ENCODE measurements around the gene KCNRG. TPM values are rescaled to one million over a fixed set of nuclear protein-coding genes. Genes with fewer than 3 reads are reported as not detected.
A peak's percentile ranks its signal among the peaks of the same experiment; 100 is the strongest.
"Not testable (repeated sequence)": the region's sequence is repeated elsewhere in the genome, so short reads cannot be mapped to it uniquely, and the experiment has no call there.

KCNRG gene
- polyA plus RNA-seq, 6 donors from 2014 or later, result 0.66 to 1.7 (median 0.88) TPM; not detected in 1

DNA sequence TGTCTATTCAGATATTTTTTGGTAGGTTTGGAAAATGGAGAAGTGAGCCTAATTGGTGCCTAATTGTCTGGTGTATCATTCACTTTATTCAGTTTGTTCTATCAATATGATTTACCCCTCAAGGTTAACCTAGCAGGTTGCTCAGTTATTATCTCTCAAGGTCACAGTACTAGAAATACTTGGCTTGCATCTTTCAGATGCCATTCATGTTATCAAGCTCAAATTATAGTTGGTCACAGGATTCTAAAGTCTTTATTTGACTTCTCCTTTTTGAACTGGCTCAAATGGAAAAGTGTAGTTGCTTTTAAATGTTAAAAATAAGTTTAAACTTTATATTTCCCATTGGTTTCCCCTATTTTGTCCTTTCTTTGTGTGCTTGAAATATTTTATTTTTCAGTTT is 2.6 kb downstream of the KCNRG start:
- peaks cover 15 to 37% (median 18%) of the 10 kb centered on the region in 3 donors for H3K4me1 Mint-ChIP-seq
- no peaks in the 10 kb centered on the region for H3K9me3 Mint-ChIP-seq
- H3K27ac Mint-ChIP-seq, result peak overlapping the region in 2 of 6 donors; percentile 72 to 73
- DNase-seq (no peak), ATAC-seq (ENCODE audit: low read depth in 2 of 2) (no peak)
- H3K36me3 Mint-ChIP-seq, result peaks cover 7 to 13% of the 10 kb centered on the region in 2 donors
- H3K27me3 Mint-ChIP-seq, result no peaks in the 10 kb centered on the region
- no peak overlapping the region for H3K4me3 Mint-ChIP-seq

DNA sequence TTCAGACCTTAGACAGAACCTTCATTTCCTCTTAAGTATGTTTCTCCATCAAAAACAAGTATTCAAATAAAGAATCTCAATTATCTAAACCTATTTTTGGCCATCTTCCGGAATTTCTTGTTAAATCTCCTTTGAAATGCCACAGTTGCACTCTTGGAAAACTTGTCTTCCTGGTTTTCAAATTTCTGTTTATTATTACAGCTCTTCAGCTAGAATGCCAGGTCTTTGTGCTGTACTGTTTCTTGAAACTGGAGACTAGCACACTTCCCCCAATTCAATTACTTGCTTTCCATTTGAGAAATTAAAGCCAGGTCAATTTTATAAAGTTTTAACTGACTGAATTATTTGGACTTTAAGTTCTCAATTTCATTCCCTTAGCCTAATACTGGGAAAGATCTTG is 10.2 kb downstream of the KCNRG start:
- Mint-ChIP-seq H3K36me3 (peaks cover 5 to 9% of the 10 kb centered on the region in 2 donors), H3K9me3 (no peaks in the 10 kb centered on the region), H3K4me3 (no peak overlapping the region), H3K27ac (no peak overlapping the region), H3K27me3 (no peaks in the 10 kb centered on the region), H3K4me1 (peaks cover 13 to 32% (median 23%) of the 10 kb centered on the region in 3 donors)
- no peak for DNase-seq
- no peak for ATAC-seq (ENCODE audit: low read depth in 2 of 2)

DNA sequence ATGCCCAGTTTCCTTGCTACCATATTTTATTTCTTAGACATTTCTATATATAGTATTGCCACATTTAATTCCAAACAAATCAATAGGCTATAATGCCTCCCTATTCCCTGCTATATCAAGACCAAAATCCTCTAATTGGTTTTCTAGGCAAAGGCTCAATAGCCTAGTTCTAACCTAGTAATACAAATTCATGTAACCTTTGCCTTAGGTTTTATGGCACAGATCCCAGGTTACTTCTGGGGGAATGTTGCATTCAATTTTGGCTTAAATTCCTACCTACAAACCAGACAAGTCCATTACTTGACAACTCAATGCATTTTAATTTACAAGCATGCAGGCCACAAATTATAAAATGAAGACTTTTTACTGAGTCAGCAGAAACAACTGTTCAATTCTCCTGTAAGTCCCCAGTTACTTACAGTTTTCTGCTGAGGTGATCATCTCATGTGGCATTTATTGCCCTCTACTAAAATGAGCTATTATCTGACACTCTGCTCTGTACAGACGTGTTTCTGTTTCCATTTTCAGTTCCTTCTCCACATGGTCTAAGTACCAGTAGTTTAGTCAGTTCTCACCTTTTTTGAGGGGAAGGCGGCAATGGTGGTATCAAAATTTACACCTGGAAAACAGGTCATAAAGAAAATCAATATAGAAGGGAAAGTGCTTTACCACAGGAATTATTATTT is 11.7 kb downstream of the KCNRG start:
- Mint-ChIP-seq H3K4me1 (peaks cover 13 to 32% (median 23%) of the 10 kb centered on the region in 3 donors), H3K27ac (peak overlapping the region in 3 of 6 donors; percentile 8 to 79 (median 13)), H3K9me3 (no peaks in the 10 kb centered on the region), H3K27me3 (no peaks in the 10 kb centered on the region), H3K36me3 (peaks cover 5 to 9% of the 10 kb centered on the region in 2 donors), H3K4me3 (peak overlapping the region in 3 of 8 donors; percentile 13 to 57 (median 16))
- DNase-seq, result peak; percentile 26
- peak; percentile 96 to 98 for ATAC-seq (ENCODE audit: low read depth in 2 of 2)

DNA sequence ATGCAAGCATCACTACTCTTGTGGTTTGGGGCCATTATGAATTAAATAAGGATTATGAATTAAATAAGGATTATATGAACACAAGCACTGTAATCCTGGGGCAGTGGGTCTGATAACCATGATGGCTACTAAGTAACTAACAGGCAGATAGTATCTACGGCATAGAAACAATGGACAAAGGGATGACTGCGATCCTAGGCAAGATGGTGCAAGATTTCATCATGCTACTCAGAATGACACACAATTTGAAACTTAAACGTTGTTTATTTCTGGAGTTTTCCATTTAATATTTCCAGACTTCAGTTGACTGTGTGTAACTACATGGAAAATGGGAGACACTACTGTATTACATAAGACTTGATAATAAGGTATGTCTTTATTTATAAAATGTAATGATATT is 15.1 kb downstream of the KCNRG start:
- DNase-seq (no peak), ATAC-seq (ENCODE audit: low read depth in 2 of 2) (no peak)
- Mint-ChIP-seq H3K9me3 (no peaks in the 10 kb centered on the region), H3K27ac (no peak overlapping the region), H3K27me3 (no peaks in the 10 kb centered on the region), H3K4me1 (peaks cover 14 to 32% (median 31%) of the 10 kb centered on the region in 3 donors), H3K4me3 (no peak overlapping the region), H3K36me3 (no peaks in the 10 kb centered on the region)

DNA sequence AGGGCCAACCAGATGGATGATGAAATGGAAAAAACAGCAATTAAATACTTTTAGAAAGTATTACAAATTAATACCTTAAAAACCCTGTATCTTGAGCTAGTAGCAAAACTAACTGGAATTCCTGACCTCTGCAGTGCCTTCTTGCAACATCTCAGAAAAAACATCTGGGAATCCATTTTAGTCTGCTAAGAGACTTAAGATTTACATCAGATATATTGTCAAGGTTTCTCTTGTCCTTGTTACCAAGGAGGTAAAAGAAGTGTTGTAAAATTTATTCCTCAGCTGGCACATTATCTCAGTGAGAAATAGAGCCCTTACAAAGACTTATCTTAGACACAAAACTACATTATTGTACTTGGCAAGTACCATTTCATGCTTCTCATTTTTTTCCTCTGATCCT is 18.5 kb downstream of the KCNRG start:
- Mint-ChIP-seq H3K4me1 (peaks cover 4 to 11% (median 5%) of the 10 kb centered on the region in 3 donors), H3K36me3 (no peaks in the 10 kb centered on the region), H3K27me3 (no peaks in the 10 kb centered on the region), H3K27ac (peak overlapping the region in 1 of 6 donors; percentile 40), H3K4me3 (no peak overlapping the region), H3K9me3 (no peaks in the 10 kb centered on the region)
- DNase-seq, result no peak
- no peak for ATAC-seq (ENCODE audit: low read depth in 2 of 2)

DNA sequence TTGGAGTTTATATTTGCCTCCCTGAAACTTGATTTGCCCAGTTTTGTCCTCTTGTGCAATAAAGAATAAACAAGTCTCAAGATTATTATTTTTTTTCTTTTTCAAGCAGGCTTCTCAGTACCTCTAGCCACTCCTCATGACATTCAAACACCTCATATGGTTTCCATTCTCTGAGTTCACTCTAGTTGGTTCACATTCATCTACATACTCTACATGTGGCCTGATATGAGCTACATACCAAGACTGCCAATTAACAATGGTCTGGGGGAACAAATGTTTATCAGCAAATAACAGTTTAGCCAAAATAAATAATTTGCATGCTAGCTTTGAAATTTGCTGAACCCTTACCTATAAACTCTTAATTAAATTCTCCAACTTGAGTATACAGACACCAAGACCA is 22.5 kb downstream of the KCNRG start:
- no peak for DNase-seq
- no peaks in the 10 kb centered on the region for H3K9me3 Mint-ChIP-seq
- peaks cover 4 to 10% (median 5%) of the 10 kb centered on the region in 3 donors for H3K4me1 Mint-ChIP-seq
- ATAC-seq (ENCODE audit: low read depth in 2 of 2), result no peak
- H3K27ac Mint-ChIP-seq, result peak overlapping the region in 2 of 6 donors; percentile 60 to 67
- H3K27me3 Mint-ChIP-seq, result no peaks in the 10 kb centered on the region
- peaks cover 0 to 8% of the 10 kb centered on the region in 2 donors for H3K36me3 Mint-ChIP-seq
- H3K4me3 Mint-ChIP-seq, result no peak overlapping the region

DNA sequence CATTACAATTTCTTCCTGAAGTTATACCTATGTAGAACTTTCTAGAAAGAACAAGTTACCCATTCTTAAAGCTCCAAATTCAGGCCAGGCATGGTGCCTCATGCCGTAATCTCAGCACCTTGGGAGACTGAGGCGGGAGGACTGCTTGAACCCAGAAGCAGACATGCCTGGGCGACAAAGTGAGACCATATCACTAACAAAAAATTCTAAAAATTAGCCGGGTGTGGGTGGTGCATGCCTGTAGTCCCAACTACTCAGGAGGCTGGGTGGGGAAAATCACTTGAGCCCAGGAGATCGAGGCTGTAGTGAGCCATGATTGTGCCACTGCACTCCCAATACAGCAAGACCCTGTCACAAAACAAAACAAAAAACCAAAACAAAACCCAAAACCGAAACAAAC is 23.0 kb downstream of the KCNRG start:
- DNase-seq (no peak), ATAC-seq (ENCODE audit: low read depth in 2 of 2) (no peak)
- peak overlapping the region in 2 of 6 donors; percentile 67 to 73 for H3K27ac Mint-ChIP-seq
- H3K4me1 Mint-ChIP-seq, result peaks cover 2 to 8% (median 3%) of the 10 kb centered on the region in 3 donors
- no peak overlapping the region for H3K4me3 Mint-ChIP-seq
- no peaks in the 10 kb centered on the region for H3K27me3 Mint-ChIP-seq
- no peaks in the 10 kb centered on the region for H3K9me3 Mint-ChIP-seq
- H3K36me3 Mint-ChIP-seq, result peaks cover 0 to 8% of the 10 kb centered on the region in 2 donors

DNA sequence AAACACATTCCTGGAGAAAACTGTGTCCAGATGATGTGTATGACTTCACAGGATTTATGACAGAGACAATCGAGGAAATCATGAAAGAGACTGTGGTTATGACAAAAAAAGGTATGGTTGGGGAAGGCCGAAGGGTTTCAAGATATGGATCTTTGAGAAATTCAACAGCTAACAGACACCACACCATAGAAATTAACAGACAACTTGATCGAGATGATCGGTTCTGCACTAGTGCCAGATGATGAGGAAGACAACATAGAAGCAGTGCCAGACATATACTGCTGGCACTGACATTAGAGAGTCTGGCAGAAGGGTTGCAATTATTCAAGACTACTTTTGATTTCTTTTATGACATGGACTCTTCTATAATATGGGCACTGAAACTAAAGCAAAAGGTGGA is 37.2 kb downstream of the KCNRG start:
- ATAC-seq (ENCODE audit: low read depth in 2 of 2), result no peak

DNA sequence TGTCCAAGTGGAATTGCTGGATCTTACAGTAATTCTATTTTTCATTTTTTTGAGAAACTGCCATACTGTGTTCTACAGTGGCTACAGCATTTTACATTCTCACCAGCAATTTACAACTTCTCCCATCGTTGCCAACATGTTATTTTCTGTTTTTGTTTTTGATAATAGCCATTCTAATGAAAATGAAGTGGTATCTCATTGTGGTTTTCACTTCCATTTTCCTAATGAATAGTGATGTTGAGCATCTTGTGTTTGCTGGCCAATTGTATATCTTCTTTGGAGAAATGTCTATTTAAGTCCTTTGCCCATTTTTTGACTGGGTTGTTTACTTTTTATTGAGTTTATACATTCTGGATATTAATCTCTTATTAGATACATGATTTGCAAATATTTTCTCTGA is 38.6 kb downstream of the KCNRG start:
- H3K27me3 Mint-ChIP-seq, result no peaks in the 10 kb centered on the region
- no peak for DNase-seq
- peak overlapping the region in 1 of 6 donors; percentile 56 for H3K27ac Mint-ChIP-seq
- H3K4me1 Mint-ChIP-seq, result peaks cover 11 to 39% (median 18%) of the 10 kb centered on the region in 3 donors
- peaks cover 0 to 2% (median 0%) of the 10 kb centered on the region in 7 donors for H3K9me3 Mint-ChIP-seq
- ATAC-seq (ENCODE audit: low read depth in 2 of 2), result no peak
- no peak overlapping the region for H3K4me3 Mint-ChIP-seq
- H3K36me3 Mint-ChIP-seq, result peaks cover 16 to 24% of the 10 kb centered on the region in 2 donors

More for the DNA sequence above, 37.2 kb downstream of the KCNRG start:
- no peaks in the 10 kb centered on the region for H3K27me3 Mint-ChIP-seq
- H3K36me3 Mint-ChIP-seq, result peaks cover 16 to 24% of the 10 kb centered on the region in 2 donors
- peak overlapping the region in 2 of 6 donors; percentile 5 to 49 for H3K27ac Mint-ChIP-seq
- no peak overlapping the region for H3K4me3 Mint-ChIP-seq
- H3K9me3 Mint-ChIP-seq, result peaks cover 0 to 2% (median 0%) of the 10 kb centered on the region in 7 donors
- no peak for DNase-seq
- H3K4me1 Mint-ChIP-seq, result peaks cover 11 to 30% (median 18%) of the 10 kb centered on the region in 3 donors

DNA sequence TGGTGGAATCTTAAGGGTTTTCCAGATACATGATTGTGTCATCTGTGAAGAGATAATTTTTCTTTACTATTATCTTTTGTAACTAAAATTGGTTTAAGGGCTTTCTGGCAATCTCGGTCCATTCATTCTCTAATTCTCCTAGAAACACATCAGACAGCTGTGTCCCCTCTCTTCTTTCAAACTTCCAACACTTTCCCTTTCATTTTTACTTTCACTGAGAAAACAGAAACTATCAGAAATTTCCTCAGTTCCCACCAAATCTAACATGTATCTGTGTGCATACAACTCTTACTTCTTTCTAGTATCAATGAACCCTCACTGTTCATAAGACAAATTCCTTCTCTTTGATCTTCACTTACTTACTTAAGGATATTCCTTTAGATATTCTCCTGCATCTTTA is 40.2 kb downstream of the KCNRG start:
- Mint-ChIP-seq H3K27ac (peak overlapping the region in 5 of 6 donors; percentile 3 to 28 (median 16)), H3K9me3 (peaks cover 0 to 2% (median 0%) of the 10 kb centered on the region in 7 donors), H3K4me1 (peaks cover 11 to 42% (median 18%) of the 10 kb centered on the region in 3 donors), H3K27me3 (no peaks in the 10 kb centered on the region), H3K4me3 (no peak overlapping the region), H3K36me3 (peaks cover 22 to 24% of the 10 kb centered on the region in 2 donors)
- no peak for DNase-seq
- ATAC-seq (ENCODE audit: low read depth in 2 of 2), result no peak

DNA sequence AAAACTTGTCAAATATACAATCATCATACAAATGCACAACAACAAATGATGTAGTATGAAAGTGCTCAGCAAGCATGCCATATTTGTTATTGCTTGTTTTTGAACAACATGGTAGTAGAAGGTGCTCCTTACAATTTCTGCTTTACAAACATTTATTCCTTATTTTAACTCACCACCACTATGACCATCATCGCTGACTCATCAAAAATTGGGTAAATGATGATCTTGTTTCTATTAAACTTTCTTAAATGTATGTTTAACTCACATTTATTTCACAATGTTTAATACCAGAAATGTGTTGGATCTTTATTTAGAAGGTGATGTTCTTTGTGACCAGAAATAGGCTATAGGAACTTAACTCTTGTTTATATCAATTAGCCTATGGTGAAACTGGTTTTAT is 45.5 kb downstream of the KCNRG start:
- ATAC-seq (ENCODE audit: low read depth in 2 of 2) (no peak), DNase-seq (no peak)
- H3K36me3 Mint-ChIP-seq, result peaks cover 2 to 7% of the 10 kb centered on the region in 2 donors
- H3K27me3 Mint-ChIP-seq, result no peaks in the 10 kb centered on the region
- no peak overlapping the region for H3K4me3 Mint-ChIP-seq
- peaks cover 6 to 26% (median 12%) of the 10 kb centered on the region in 3 donors for H3K4me1 Mint-ChIP-seq
- H3K27ac Mint-ChIP-seq, result no peak overlapping the region
- H3K9me3 Mint-ChIP-seq, result no peaks in the 10 kb centered on the region

DNA sequence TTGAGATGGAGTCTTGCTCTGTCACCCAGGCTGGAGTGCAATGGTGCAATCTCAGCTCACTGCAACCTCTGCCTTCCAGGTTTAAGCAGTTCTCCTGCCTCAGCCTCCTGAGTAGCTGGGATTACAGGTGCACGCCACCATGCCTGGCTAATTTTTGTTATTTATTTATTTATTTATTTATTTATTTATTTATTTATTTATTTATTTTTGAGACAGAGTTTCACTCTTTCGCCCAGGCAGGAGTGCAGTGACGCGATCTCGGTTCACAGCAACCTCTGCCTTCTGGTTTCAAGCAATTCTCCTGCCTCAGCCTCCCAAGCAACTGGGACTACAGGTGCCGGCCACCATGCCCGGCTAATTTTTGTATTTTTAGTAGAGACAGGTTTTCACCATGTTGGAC is 47.1 kb downstream of the KCNRG start:
- DNase-seq; ATAC-seq (ENCODE audit: low read depth in 2 of 2); H3K27ac Mint-ChIP-seq; H3K4me3 Mint-ChIP-seq; H3K9me3 Mint-ChIP-seq; H3K27me3 Mint-ChIP-seq: not testable (repeated sequence)
- H3K4me1 Mint-ChIP-seq, result peaks cover 0 to 17% (median 0%) of the 10 kb centered on the region in 3 donors
- H3K36me3 Mint-ChIP-seq, result peaks cover 0 to 12% of the 10 kb centered on the region in 2 donors

DNA sequence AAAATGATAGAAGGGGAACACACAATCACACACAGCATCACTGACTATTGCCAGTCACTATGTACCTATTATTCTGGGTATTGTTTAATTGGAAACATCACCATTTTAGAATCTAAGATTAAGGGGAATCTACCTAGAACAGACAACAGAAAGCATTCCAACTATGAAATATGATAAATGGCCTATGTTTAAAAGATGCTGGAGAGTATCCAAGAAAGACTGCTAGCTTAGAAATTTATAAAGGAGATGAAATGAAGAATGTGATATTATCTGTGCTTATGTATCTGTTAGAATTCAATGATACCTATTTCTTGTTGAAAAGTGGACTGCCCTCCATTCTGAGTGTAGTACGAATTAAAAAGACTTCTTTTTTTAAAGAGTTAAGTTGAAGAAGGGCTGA is 50.5 kb downstream of the KCNRG start:
- no peak for DNase-seq
- no peak for ATAC-seq (ENCODE audit: low read depth in 2 of 2)
- Mint-ChIP-seq H3K4me3 (no peak overlapping the region), H3K9me3 (no peaks in the 10 kb centered on the region), H3K27ac (peak overlapping the region in 1 of 6 donors; percentile 44), H3K27me3 (no peaks in the 10 kb centered on the region), H3K36me3 (peaks cover 0 to 12% of the 10 kb centered on the region in 2 donors), H3K4me1 (peaks cover 0 to 10% (median 0%) of the 10 kb centered on the region in 3 donors)

DNA sequence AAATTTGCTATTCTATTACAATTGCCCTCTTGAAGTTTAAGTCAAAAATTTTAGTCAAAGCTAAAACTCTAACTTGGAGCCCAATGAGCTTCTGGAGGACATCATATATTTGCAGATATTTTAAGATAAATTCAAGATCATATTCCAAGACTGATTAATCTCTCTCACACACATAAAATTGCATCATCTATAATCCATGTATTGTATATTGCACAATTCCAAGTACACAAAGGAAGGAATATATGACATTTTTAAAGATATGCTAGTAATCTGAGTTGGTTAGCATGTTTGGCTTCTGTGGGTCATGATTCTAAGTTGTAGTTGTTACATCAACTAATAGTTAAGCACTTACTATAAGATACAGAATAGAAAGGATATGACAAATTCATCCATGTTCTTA is 53.3 kb downstream of the KCNRG start:
- H3K36me3 Mint-ChIP-seq, result peaks cover 0 to 19% of the 10 kb centered on the region in 2 donors
- H3K9me3 Mint-ChIP-seq, result no peaks in the 10 kb centered on the region
- H3K4me1 Mint-ChIP-seq, result peaks cover 2 to 17% (median 3%) of the 10 kb centered on the region in 3 donors
- no peaks in the 10 kb centered on the region for H3K27me3 Mint-ChIP-seq
- ATAC-seq (ENCODE audit: low read depth in 2 of 2) (no peak), DNase-seq (no peak)
- H3K27ac Mint-ChIP-seq, result no peak overlapping the region
- no peak overlapping the region for H3K4me3 Mint-ChIP-seq
